ENCODE measurements around the gene BCOR.

BCOR gene

GRCh38 chrX:40015693-40016092, 82.1 kb downstream of the BCOR start:
- no peak for DNase-seq

- peak; percentile 58 for DNase-seq
These were observed 84.2 kb downstream of the BCOR start for GRCh38 chrX:40013266-40014195.

DNA sequence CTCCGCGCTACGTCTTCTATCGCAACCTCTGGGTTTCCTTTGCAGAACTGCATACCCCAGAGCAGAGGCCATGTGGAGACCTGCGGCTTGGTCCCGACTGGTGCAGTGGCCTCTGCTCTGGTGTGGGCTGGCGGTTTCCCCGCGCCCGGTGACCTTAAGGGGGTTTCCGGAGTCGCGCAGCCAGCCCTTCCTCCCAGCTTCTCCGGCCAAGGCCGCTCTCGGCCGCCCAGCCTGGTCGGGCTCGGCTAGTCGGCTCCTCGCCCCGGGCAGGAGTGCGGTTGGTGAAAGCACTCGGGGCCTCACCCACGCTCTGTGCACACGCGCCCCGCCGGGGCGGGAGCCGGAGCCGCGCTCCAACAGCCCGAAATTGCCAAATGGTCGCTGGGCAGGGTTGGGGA, 84.9 kb downstream of the BCOR start:
- DNase-seq: no peak

DNA sequence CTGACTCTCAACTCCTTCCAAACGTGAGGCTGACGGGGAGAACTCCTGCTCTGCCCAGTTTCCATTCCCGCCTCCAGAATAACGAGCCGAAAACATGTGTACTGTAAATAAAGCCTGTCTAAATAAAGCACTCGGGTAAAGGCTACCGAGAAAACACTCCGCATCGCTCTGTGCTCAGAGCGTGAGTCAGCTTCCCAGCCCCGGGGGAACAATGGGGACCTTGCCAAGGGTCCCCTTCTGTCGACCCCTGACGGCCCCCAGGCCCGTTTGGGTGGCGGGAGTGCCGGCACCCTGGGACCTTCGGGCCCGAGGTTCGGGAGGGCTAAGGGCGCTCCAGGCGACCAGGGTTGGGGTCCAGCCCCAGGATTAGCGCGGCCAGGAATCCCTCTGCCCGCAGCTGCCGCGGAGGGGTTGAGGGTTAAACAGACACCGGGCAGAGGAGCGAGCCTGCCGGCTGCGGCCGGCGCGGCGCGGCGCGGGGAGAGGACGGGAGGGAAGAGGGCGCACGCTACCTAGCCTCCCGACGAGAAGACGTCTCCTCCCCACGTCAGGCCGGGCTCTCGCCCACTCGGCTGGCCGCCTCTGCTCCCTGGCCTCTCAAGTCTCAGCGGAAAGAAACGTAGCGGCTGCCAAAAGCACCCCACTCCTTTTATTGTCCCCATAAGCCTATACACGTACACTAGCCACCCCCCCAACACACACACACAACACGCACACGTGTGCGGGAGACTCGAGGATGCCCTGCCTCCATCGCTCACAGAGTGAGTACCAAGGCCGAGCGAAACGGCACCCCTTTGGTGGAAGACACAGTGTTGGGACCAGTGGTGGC, 85.5 kb downstream of the BCOR start:
- DNase-seq: peak; percentile 11

DNA sequence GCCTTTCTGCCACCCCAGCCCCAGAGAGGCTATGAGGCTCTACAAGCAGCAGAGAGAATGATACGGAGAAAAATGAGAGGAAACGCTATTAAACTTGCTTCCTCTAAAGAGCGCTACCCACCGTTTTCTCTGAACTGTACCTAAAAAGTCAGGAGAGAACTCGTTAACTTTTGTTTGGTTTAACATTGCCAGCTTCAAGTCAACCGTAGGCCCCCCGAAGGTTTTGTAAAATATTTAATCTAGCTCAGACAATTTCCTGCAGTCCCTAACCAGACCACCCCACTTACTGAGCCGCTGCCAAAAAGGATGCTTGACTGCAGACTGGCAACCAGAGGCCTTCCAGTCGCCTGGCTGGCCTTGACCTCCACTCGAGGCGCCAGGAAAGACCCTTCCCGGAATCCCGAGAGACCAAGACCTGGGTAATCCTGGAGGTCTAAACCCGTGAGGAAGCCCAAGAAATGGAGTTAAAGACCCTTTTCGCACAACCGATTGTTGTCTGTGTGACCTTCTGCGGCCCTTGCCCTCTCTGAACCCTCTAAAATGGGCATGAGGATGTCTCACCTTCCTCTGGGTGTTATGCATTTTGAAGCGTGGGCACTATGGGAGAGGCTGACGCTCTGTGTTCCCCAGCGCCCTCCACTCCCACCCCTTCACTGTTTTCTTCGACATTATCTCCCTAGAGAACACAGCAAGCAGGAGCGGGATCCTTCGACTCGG, 86.3 kb downstream of the BCOR start:
- no peak for DNase-seq

- DNase-seq: peak; percentile 16
These were observed 87.0 kb downstream of the BCOR start for GRCh38 chrX:40010550-40011321.

DNA sequence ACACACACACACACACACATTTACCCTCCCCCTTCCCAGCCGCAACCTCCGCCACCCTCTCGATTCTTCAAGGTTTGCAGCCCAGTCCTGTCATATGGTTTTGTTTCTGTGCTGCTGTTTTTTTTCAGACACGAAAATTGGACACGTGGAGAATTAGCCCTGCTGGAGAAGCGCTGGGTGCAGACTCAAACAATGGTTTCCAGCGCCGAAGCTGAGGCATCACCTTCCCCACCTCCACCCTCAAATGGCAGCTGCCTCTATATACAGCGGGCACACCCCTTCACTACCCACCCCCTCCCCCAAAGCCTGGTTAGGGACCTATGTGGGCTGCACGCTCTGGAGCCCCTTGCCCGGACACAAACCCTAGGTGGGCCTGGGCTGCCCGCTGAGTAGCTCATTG, 87.9 kb downstream of the BCOR start:
- no peak for DNase-seq

DNA sequence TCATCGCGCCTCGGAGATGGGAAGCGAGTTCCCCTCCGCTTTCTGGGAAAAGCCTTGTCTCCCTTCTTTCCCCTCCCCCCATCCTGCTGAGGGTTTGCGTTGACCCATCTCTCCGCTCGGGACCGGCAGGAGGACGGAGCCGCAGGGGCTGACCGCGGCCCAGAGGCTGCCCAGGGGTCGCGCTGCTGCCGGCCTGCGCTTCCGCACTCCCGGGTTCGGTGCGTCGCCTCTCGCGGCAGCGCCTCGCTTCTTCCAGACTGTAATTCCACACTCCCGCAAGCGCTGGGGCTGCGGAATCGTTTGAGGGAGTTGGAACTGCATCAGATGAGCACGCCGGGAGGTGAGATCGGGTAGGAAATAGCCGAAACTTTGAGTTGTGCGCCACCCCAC, 88.3 kb downstream of the BCOR start:
- peak; percentile 32 for DNase-seq

GRCh38 chrX:40008791-40009461, 88.8 kb downstream of the BCOR start:
- peak; percentile 25 for DNase-seq

- no peak for DNase-seq
These were observed 89.7 kb downstream of the BCOR start for GRCh38 chrX:40007756-40008705.

- no peak for DNase-seq
These were observed 90.5 kb downstream of the BCOR start for GRCh38 chrX:40007131-40007755.

DNA sequence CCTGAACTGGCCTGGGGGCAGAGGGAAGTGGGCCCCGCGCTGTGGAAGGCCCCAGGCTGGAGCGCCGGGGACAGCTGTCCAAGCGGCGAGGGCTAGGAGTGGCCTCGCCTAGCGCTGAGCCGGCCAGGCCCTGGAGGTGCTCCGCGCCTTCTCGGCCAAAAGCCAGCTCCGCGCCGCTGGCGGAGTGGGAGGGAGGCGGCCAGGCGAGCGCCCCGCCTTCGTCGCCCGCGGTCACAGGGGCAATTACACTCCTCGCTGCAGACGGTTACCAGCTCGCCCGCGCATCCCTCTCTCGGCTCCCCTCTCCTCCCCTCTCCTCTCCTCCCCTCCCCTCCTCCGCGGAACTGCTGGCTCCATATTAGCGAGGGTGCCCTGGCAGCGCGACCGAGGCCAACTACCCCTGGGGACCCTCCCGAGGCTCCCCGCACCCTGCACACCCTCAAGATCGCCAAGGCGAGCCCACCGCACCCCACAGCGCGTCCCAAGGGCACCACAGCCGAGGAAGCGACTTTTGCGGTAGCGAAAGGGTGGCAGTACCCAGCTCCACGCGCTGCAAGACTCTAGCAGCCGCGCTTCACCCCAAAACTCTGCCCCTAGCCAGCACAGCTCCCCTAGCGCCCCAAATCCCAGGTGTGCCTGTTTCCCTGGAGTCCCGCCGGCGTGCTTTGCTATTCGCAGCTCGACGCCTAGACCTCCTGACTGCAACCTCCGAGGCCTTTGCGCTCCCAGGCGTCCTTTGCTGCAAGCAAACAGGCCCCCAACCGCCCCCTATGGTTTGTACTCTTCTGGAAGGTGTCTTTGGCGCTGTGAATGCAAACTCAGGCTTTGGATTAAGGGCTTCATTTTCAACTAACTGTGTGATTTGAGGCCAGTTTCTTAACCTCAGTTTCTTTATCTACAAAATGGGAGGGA, 91.4 kb downstream of the BCOR start:
- DNase-seq: no peak

DNA sequence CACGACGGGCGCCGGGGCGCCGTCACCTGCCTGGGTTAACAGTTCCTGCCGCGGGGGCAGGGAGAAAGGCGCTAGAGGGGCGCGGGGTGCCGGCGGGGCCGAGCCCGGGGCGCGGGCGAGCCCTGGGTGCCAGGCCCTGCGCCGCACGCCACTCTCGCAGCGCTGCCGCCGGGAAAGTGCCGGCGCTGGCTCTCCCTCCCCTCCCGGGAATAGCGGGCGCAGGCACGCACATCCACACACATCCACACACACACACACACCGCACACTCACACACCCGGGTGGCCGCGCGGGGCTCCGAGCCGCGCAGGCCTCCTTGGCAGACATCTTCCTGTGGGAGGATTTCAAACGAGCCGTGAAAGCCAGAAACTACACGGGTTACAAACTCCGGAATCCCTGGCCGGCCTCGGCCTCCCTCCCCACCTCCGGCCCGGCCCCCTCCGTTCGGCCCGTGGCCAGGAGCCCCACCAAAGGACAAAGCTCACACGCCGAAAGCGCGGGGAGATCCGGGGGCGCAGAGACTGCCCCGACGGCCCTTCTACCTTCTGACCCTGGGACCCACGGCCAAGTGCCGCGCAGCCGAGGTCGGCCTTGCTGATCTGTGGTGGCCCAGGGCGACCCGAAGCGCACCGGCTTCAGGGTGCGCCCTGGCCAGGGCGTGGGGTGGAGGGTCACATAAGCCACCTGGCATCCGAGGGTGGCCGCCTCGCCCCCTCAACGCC, 92.3 kb downstream of the BCOR start:
- DNase-seq: no peak

DNA sequence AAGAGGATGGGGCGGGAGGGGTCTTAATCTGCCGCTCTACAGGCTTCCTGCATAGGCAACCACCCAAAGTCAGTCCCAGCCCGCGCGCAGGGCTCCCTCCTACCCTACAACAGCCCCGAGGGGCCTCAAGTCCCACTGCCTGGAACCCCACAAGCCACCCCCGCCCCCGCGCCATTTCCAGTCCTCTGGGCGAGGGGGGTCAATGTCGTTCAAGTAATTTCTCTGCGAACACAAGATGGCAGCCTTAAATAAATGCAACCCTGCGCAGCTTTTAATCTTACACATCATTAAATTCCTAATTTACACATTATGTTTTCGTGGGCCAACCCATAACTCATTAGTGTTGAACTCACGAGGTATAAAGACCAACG, 92.9 kb downstream of the BCOR start:
- DNase-seq: no peak

- DNase-seq: no peak
These were observed 93.6 kb downstream of the BCOR start for GRCh38 chrX:40004246-40004535.

- no peak for DNase-seq
These were observed 94.1 kb downstream of the BCOR start for GRCh38 chrX:40003428-40004245.

DNA sequence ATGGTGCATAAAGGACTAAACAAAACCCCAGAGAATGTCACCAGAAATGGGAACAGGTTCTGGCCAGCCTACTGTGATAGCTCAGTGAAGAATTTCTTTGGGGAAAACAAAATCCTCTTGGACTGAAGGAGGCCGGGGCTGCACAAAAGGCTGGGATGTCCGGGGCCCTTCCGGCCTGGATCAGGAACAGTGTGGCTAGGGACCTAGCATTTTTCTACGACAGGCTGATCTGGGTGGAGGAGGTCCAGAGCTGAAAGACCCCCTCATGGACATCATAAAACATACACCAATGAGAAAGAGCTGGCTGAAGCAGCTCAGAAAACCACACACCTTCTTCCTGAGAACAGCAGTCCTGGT, 94.7 kb downstream of the BCOR start:
- no peak for DNase-seq

Data from fibroblast of skin of right biceps (primary cell).